ENCODE measurements around the gene IL12RB1. TPM values are rescaled to one million over a fixed set of nuclear protein-coding genes. Genes with fewer than 3 reads are reported as not detected.

Gene IL12RB1
- total and polyA plus RNA-seq, 10 of the 15 experiments (the other 5 are each of a cell fraction or from before 2014, with no cell fraction given), result 2.8 to 29.9 (median 17.6) TPM

DNA sequence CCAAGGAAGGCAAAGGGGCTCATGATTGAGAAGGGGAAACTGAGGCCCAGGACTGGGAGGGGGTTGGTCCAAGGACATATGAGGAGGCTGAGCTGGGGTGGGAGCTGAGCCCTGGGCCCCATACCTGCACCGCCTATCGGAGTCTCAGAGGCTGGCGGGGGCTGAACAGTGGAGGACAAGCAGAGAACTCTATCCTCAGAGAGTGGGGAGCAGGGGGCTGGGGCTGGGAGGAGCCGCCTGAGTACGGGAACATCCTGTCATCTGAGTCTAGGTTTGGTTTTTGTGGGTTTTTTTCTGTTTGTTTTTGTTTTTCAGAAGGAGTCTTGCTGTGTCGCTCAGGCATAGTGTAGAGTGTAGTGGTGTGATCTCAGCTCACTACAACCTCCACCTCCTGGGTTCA lies 72.5 kb downstream of the IL12RB1 start:
- ATAC-seq (no peak), DNase-seq (ENCODE audit: low read depth, low spot score) (no peak), FAIRE-seq (no peak)
- Histone ChIP-seq H3K27ac (ENCODE audit: control insufficient read depth, insufficient read depth) (no peak overlapping the region), H3K4me3 (no peak overlapping the region), H2AFZ (ENCODE audit: control insufficient read depth, low read depth, low read length) (no peak overlapping the region), H3K36me3 (ENCODE audit: control insufficient read depth in 2 of 2, insufficient read depth in 2 of 2, low read length in 1 of 2) (peaks cover 7 to 14% of the 10 kb centered on the region in 2 experiments), H4K20me1 (ENCODE audit: control insufficient read depth, insufficient read depth) (no peaks in the 10 kb centered on the region), H3K27me3 (replicated peaks in 1 of 2; ENCODE audit: control insufficient read depth in 2 of 2, insufficient read depth in 2 of 2, low read length in 1 of 2) (no peaks in the 10 kb centered on the region), H3K79me2 (ENCODE audit: control insufficient read depth, insufficient read depth, low read length) (no peaks in the 10 kb centered on the region), H3K9ac (ENCODE audit: control insufficient read depth, insufficient read depth, low read length) (no peak overlapping the region), H3K4me1 (ENCODE audit: control insufficient read depth, insufficient read depth, low read length) (no peaks in the 10 kb centered on the region), H3K4me2 (ENCODE audit: control insufficient read depth, insufficient read depth) (no peak overlapping the region), H3K9me3 (replicated peaks; ENCODE audit: control insufficient read depth, insufficient read depth, low read length) (no peaks in the 10 kb centered on the region)
- ChIA-PET RAD21 (ENCODE audit: unreplicated experiment) (no interaction called here), SMC1A (ENCODE audit: uncharacterized antibody, unreplicated experiment) (interaction anchor here (0.9 to 1.3 kb wide), 2 partner anchors 17 to 44 kb away, joined by 3 read pairs; no protein-coding TSS in a partner anchor), POLR2A (interaction anchor here (0.5 kb wide), 1 partner anchor 275 kb away, joined by 4 read pairs; no protein-coding TSS in a partner anchor), CTCF (interaction anchor here (0.6 to 4.8 kb wide), 3 partner anchors 43 to 454 kb away, joined by 3 to 19 read pairs (median 3); no protein-coding TSS in a partner anchor)
- intact Hi-C loops (cut with micrococcal nuclease; ENCODE audit: unreplicated experiment), result no loop called here
- 67% methylated on average over 6 of the region's 6 CpGs for WGBS (ENCODE audit: insufficient coverage, insufficient replicate concordance, low lambda C conversion rate, missing lambda C conversion rate)
- TF ChIP-seq CEBPB (IDR thresholded peaks at IDR 0.05; ENCODE audit: borderline replicate concordance in 1 of 2, low read depth in 2 of 2, low read length in 2 of 2) (no peak), CBX3 (IDR thresholded peaks at IDR 0.05; ENCODE audit: borderline replicate concordance, low read depth) (no peak), SREBF1 (IDR thresholded peaks at IDR 0.05; ENCODE audit: low read length) (no peak), BCL11A (IDR thresholded peaks at IDR 0.05; ENCODE audit: low read depth, low read length) (no peak), NR2C2 (IDR thresholded peaks at IDR 0.05; ENCODE audit: borderline replicate concordance, control insufficient read depth, insufficient read length, low read depth) (no peak), ZZZ3 (IDR thresholded peaks at IDR 0.05; ENCODE audit: control insufficient read depth, insufficient read length, low read depth) (no peak), EGR1 (IDR thresholded peaks at IDR 0.05; ENCODE audit: borderline replicate concordance in 1 of 2, low read depth in 2 of 2, low read length in 2 of 2) (no peak), NBN (IDR thresholded peaks at IDR 0.05) (no peak), NR2C1 (IDR thresholded peaks at IDR 0.05) (no peak), SMARCA5 (IDR thresholded peaks at IDR 0.05) (no peak), CEBPZ (IDR thresholded peaks at IDR 0.05; ENCODE audit: low read depth, low read length) (no peak), RCOR1 (conservative IDR thresholded peaks at IDR 0.05; ENCODE audit: low read depth, low read length) (no peak), IRF4 (IDR thresholded peaks at IDR 0.05; ENCODE audit: low read depth, low read length) (no peak)
- TF ChIP-seq, protein P1, sequence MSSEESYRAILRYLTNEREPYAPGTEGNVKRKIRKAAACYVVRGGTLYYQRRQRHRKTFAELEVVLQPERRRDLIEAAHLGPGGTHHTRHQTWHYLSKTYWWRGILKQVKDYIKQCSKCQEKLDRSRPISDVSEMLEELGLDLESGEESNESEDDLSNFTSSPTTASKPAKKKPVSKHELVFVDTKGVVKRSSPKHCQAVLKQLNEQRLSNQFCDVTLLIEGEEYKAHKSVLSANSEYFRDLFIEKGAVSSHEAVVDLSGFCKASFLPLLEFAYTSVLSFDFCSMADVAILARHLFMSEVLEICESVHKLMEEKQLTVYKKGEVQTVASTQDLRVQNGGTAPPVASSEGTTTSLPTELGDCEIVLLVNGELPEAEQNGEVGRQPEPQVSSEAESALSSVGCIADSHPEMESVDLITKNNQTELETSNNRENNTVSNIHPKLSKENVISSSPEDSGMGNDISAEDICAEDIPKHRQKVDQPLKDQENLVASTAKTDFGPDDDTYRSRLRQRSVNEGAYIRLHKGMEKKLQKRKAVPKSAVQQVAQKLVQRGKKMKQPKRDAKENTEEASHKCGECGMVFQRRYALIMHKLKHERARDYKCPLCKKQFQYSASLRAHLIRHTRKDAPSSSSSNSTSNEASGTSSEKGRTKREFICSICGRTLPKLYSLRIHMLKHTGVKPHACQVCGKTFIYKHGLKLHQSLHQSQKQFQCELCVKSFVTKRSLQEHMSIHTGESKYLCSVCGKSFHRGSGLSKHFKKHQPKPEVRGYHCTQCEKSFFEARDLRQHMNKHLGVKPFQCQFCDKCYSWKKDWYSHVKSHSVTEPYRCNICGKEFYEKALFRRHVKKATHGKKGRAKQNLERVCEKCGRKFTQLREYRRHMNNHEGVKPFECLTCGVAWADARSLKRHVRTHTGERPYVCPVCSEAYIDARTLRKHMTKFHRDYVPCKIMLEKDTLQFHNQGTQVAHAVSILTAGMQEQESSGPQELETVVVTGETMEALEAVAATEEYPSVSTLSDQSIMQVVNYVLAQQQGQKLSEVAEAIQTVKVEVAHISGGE (CRISPR knock-in tag; IDR thresholded peaks at IDR 0.05), result no peak
- BruUV-seq (replicated peaks), result no TSS peak
- in situ Hi-C loops (cut with MboI), result no loop called here

Measured in GM12878 (cell line).